H9 (cell line): ENCODE measurements around the gene MCAT. TPM values are rescaled to one million over a fixed set of nuclear protein-coding genes. Genes with fewer than 3 reads are reported as not detected.

Experiments
- DNase-seq: peaks from one replicate; pipeline ENCODE4 v3.0.0-alpha.2; 2017
- H2AFZ ChIP-seq: one replicate; pipeline ENCODE4 v1.6.1; 2013; ENCODE audit warnings: mild to moderate bottlenecking, low read length, control low read depth, moderate library complexity
- H2AK5ac ChIP-seq: 2 replicates; pipeline ENCODE4 v1.6.1; 2013; ENCODE audit warnings: low read length, control low read depth, mixed read lengths; ENCODE audit not compliant: insufficient read length
- H2BK120ac ChIP-seq: one replicate; pipeline ENCODE4 v1.6.1; 2013; ENCODE audit warnings: low read depth, mild to moderate bottlenecking, low read length, control low read depth, inconsistent platforms; ENCODE audit not compliant: poor library complexity, severe bottlenecking
- H2BK12ac ChIP-seq: 2 replicates; pipeline ENCODE4 v1.6.1; 2013; ENCODE audit warnings: low read length, control low read depth, mixed read lengths, low read depth; ENCODE audit not compliant: insufficient read length
- H2BK15ac ChIP-seq: 2 replicates; pipeline ENCODE4 v1.6.1; 2013; ENCODE audit warnings: low read depth, low read length, control low read depth
- H2BK20ac ChIP-seq: one replicate; pipeline ENCODE4 v1.6.1; 2013; ENCODE audit warnings: low read depth, mild to moderate bottlenecking, low read length, control low read depth, inconsistent platforms; ENCODE audit not compliant: poor library complexity, severe bottlenecking
- H2BK5ac ChIP-seq: 2 replicates; pipeline ENCODE4 v1.6.1; 2013; ENCODE audit warnings: low read length, control low read depth, mixed read lengths; ENCODE audit not compliant: insufficient read length
- H3K14ac ChIP-seq: 2 replicates; pipeline ENCODE4 v1.6.1; 2013; ENCODE audit warnings: low read length, control low read depth; ENCODE audit not compliant: insufficient read depth
- H3K18ac ChIP-seq: 2 replicates; pipeline ENCODE4 v1.6.1; 2013; ENCODE audit warnings: low read depth, mild to moderate bottlenecking, mixed read lengths, low read length, control low read depth; ENCODE audit not compliant: insufficient read length
- H3K23ac ChIP-seq: 2 replicates; pipeline ENCODE4 v1.6.1; 2013; ENCODE audit warnings: low read length, control low read depth, mixed read lengths, low read depth; ENCODE audit not compliant: insufficient read length
- H3K23me2 ChIP-seq: 2 replicates; pipeline ENCODE4 v1.6.1; 2013; ENCODE audit warnings: low read depth, mild to moderate bottlenecking, mixed read lengths, low read length, control low read depth; ENCODE audit not compliant: insufficient read length, poor library complexity, severe bottlenecking
- H3K27ac ChIP-seq: 2 replicates; pipeline ENCODE4 v1.5.1; 2013; ENCODE audit warnings: low read length, control low read depth, mixed read lengths, low read depth; ENCODE audit not compliant: insufficient read length
- H3K27me3 ChIP-seq: 2 replicates; pipeline ENCODE4 v1.6.1; 2013; ENCODE audit warnings: low read length, control low read depth, inconsistent platforms; ENCODE audit not compliant: insufficient read depth
- H3K4ac ChIP-seq: 2 replicates; pipeline ENCODE4 v1.6.1; 2013; ENCODE audit warnings: low read depth, mild to moderate bottlenecking, control low read depth, inconsistent platforms, low read length, moderate library complexity
- H3K4me1 ChIP-seq: 2 replicates; pipeline ENCODE4 v1.6.1; 2013; ENCODE audit warnings: low read length, control low read depth, inconsistent platforms; ENCODE audit not compliant: insufficient read depth
- H3K4me2 ChIP-seq: 2 replicates; pipeline ENCODE4 v1.6.1; 2013; ENCODE audit warnings: low read length, control low read depth, mixed read lengths; ENCODE audit not compliant: insufficient read length, insufficient read depth
- H3K56ac ChIP-seq: 2 replicates; pipeline ENCODE4 v1.6.1; 2013; ENCODE audit warnings: low read depth, mild to moderate bottlenecking, mixed read lengths, low read length, control low read depth; ENCODE audit not compliant: insufficient read length
- H3K79me1 ChIP-seq: 2 replicates; pipeline ENCODE4 v1.6.1; 2013; ENCODE audit warnings: low read depth, mild to moderate bottlenecking, moderate library complexity, low read length, control low read depth, inconsistent platforms; ENCODE audit not compliant: insufficient read depth, poor library complexity, severe bottlenecking
- H3K79me2 ChIP-seq: 2 replicates; pipeline ENCODE4 v1.6.1; 2013; ENCODE audit warnings: low read length, control low read depth, inconsistent platforms; ENCODE audit not compliant: insufficient read depth
- H3K9ac ChIP-seq: 2 replicates; pipeline ENCODE4 v1.6.1; 2013; ENCODE audit warnings: low read length, control low read depth, mixed read lengths; ENCODE audit not compliant: insufficient read length; ENCODE audit errors: extremely low read depth
- H3K9me3 ChIP-seq: one replicate; pipeline ENCODE4 v1.6.1; 2013; ENCODE audit warnings: low read depth, low read length, inconsistent platforms; ENCODE audit not compliant: control insufficient read depth
- H3T11ph ChIP-seq: one replicate; pipeline ENCODE4 v1.6.1; 2013; ENCODE audit warnings: mild to moderate bottlenecking, low read length, control low read depth, inconsistent platforms
- H4K20me1 ChIP-seq: one replicate; pipeline ENCODE4 v1.6.1; 2013; ENCODE audit not compliant: control insufficient read depth, insufficient read length, insufficient read depth
- H4K5ac ChIP-seq: 2 replicates; pipeline ENCODE4 v1.6.1; 2013; ENCODE audit warnings: low read depth, mild to moderate bottlenecking, mixed read lengths, low read length, control low read depth; ENCODE audit not compliant: insufficient read length
- H4K8ac ChIP-seq: replicated peaks from 2 replicates; pipeline ENCODE4 v1.6.1; 2013; ENCODE audit warnings: low read length, control low read depth, mixed read lengths, low read depth; ENCODE audit not compliant: insufficient read length
- H4K91ac ChIP-seq: 2 replicates; pipeline ENCODE4 v1.6.1; 2013; ENCODE audit warnings: low read depth, mild to moderate bottlenecking, moderate library complexity, mixed read lengths, low read length, control low read depth; ENCODE audit not compliant: insufficient read length
- H3K27ac Mint-ChIP-seq, 3 experiments: 2 replicates in 2 of 3; 3 replicates in 1 of 3; pipeline ENCODE4 v1.8.0; 2020 to 2021; ENCODE audit warnings: mixed read lengths in 3 of 3, mild to moderate bottlenecking in 1 of 3, moderate library complexity in 1 of 3
- H3K27me3 Mint-ChIP-seq: 2 replicates; pipeline ENCODE4 v1.8.0; 2021; ENCODE audit warnings: low read depth, mild to moderate bottlenecking, moderate library complexity, mixed read lengths
- H3K36me3 Mint-ChIP-seq, 3 experiments: 2 replicates in 2 of 3; 3 replicates in 1 of 3; pipeline ENCODE4 v1.8.0; 2020 to 2021; ENCODE audit warnings: low read depth in 3 of 3, mixed read lengths in 3 of 3; ENCODE audit not compliant: insufficient read depth in 1 of 3
- H3K4me1 Mint-ChIP-seq, 2 experiments: 2 replicates each; pipeline ENCODE4 v1.8.0; 2020; ENCODE audit warnings: mixed read lengths in 2 of 2
- H3K4me3 Mint-ChIP-seq, 2 experiments: 2 replicates in 1 of 2; 3 replicates in 1 of 2; pipeline ENCODE4 v1.8.0; 2020 to 2021; ENCODE audit warnings: mild to moderate bottlenecking in 2 of 2, mixed read lengths in 2 of 2, moderate library complexity in 1 of 2
- H3K9me3 Mint-ChIP-seq, 2 experiments: 2 replicates in 1 of 2; 3 replicates in 1 of 2; pipeline ENCODE4 v1.8.0; 2020; ENCODE audit warnings: mild to moderate bottlenecking in 2 of 2, mixed read lengths in 2 of 2, moderate library complexity in 1 of 2
- WGBS: extraction: QIAGEN DNeasy Blood & Tissue Kit; methylation state at CpG from one replicate; pipeline ENCODE4 v1.1.7; 2013; ENCODE audit warnings: missing lambda C conversion rate, low lambda C conversion rate, mixed read lengths; ENCODE audit not compliant: insufficient read length; ENCODE audit errors: extremely low coverage; 5-methylcytosine and 5-hydroxymethylcytosine counted together
- total RNA-seq: library from RNA; stranded (reverse); gene quantifications from 2 replicates; pipeline ENCODE4 v1.2.1, GENCODE V29; 2021
- TF ChIP-seq, protein P1 (sequence below): fragments of 200-600 bp; sonication (generic); conservative IDR thresholded peaks from 3 replicates; pipeline ENCODE4 v1.8.0; 2021; ENCODE audit warnings: antibody characterized with exemption, mild to moderate bottlenecking

Gene MCAT
- total RNA-seq, 1 experiment from 2014 or later = 20.3 TPM

DNA sequence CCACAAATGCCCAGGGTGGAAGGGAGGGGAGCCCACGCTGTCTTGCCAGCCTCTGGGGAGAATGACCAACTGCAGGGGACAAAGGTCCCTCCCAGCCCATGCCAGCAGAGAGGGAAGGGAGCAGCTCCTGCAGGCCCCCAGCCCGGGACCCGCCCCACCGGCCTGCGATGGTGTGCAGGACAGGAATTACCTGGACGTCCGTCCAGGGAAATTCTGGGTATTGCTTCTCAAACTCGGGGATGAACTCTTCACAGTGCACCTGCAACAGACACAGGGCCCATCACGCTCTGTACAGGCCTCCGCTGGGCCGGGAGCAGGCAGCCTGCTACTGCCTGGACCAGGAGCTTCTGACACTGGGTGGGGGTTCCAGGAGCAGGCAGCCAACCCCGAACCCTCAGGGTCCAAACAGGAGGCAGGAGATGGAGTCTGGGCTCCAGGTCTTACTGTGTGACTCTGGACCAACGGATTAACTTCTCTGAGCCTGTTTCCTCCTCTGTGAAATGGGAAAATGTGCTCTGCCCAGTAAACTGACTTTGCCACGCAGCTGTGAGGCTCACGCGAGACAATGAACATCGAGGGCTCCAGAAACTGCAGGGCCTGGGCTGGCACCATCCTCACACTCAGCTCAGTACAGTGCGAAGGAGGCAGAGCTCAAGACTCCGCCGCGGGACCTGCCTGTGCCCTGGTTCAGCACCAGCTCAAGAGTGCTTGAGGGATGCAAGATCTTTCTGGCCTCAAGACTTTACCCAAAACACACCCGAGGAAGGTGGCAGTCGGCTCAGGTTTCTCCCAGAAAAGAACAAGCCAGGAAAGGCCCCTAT is 26.3 kb upstream of the MCAT start:
- DNase-seq = no peak

More for the DNA sequence above, 26.3 kb upstream of the MCAT start:
- Histone ChIP-seq H3T11ph (no peak overlapping the region), H2BK120ac (no peak overlapping the region), H3K79me2 (no peaks in the 10 kb centered on the region), H3K9me3 (no peaks in the 10 kb centered on the region), H3K23me2 (no peaks in the 10 kb centered on the region), H4K91ac (no peak overlapping the region), H2BK12ac (no peak overlapping the region), H2AFZ (no peak overlapping the region), H4K20me1 (no peaks in the 10 kb centered on the region), H3K9ac (no peak overlapping the region), H3K27ac (no peak overlapping the region), H3K4me1 (no peaks in the 10 kb centered on the region), H4K5ac (no peak overlapping the region), H3K23ac (no peak overlapping the region), H2BK15ac (no peak overlapping the region), H2BK20ac (no peak overlapping the region), H3K18ac (no peak overlapping the region), H3K79me1 (no peaks in the 10 kb centered on the region), H2AK5ac (no peak overlapping the region), H4K8ac (no peak overlapping the region), H3K56ac (no peak overlapping the region), H3K4me2 (no peak overlapping the region), H3K14ac (no peak overlapping the region), H2BK5ac (no peak overlapping the region), H3K27me3 (no peaks in the 10 kb centered on the region), H3K4ac (no peak overlapping the region)
- TF ChIP-seq, protein P1, sequence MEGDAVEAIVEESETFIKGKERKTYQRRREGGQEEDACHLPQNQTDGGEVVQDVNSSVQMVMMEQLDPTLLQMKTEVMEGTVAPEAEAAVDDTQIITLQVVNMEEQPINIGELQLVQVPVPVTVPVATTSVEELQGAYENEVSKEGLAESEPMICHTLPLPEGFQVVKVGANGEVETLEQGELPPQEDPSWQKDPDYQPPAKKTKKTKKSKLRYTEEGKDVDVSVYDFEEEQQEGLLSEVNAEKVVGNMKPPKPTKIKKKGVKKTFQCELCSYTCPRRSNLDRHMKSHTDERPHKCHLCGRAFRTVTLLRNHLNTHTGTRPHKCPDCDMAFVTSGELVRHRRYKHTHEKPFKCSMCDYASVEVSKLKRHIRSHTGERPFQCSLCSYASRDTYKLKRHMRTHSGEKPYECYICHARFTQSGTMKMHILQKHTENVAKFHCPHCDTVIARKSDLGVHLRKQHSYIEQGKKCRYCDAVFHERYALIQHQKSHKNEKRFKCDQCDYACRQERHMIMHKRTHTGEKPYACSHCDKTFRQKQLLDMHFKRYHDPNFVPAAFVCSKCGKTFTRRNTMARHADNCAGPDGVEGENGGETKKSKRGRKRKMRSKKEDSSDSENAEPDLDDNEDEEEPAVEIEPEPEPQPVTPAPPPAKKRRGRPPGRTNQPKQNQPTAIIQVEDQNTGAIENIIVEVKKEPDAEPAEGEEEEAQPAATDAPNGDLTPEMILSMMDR = no peak
- Mint-ChIP-seq H3K4me3 (no peak overlapping the region), H3K36me3 (peaks cover 19 to 71% (median 65%) of the 10 kb centered on the region in 3 experiments; a peak in 6 of 7 replicates), H3K9me3 (no peaks in the 10 kb centered on the region), H3K27ac (no peak overlapping the region), H3K27me3 (no peaks in the 10 kb centered on the region; the same call in 1 of the 2 replicates), H3K4me1 (no peaks in the 10 kb centered on the region; a peak in 1 of 4 replicates)
- WGBS = no CpG with 5 or more reads among the region's 23 CpGs
